ENCODE measurements around the gene SIL1. TPM values are rescaled to one million over a fixed set of nuclear protein-coding genes. Genes with fewer than 3 reads are reported as not detected.
"Not testable (repeated sequence)": the region's sequence is repeated elsewhere in the genome, so short reads cannot be mapped to it uniquely, and the experiment has no call there.

Gene SIL1
- total RNA-seq, 4 donors from 2014 or later, result 41.4 to 63.1 (median 52.8) TPM

- TF ChIP-seq CTCF (IDR thresholded peaks at IDR 0.05) (no peak), POLR2A (IDR thresholded peaks at IDR 0.05) (no peak), EP300 (IDR thresholded peaks at IDR 0.05) (no peak)
- WGBS, 2 donors, result 28 to 30% methylated on average over 2 of the region's 2 CpGs
- DNase-seq (ENCODE audit: low spot score in 2 of 2), result no peak
- H3K4me1 ChIP-seq, result peaks cover 0 to 61% (median 43%) of the 10 kb centered on the region in 4 donors
- H3K27me3 ChIP-seq, result no peaks in the 10 kb centered on the region
- no peak overlapping the region for H3K4me3 ChIP-seq
- H3K36me3 ChIP-seq, result no peaks in the 10 kb centered on the region
- no peaks in the 10 kb centered on the region for H3K9me3 ChIP-seq
- H3K27ac ChIP-seq, result peak overlapping the region in 2 of 4 donors; percentile 15 to 79
Observed at GRCh38 chr5:139181322-139181730, 16.8 kb downstream of the SIL1 start.

GRCh38 chr5:139180850-139181249 is 17.3 kb downstream of the SIL1 start:
- Histone ChIP-seq H3K4me3 (no peak overlapping the region), H3K4me1 (peaks cover 0 to 56% (median 41%) of the 10 kb centered on the region in 4 donors), H3K9me3 (no peaks in the 10 kb centered on the region), H3K27me3 (no peaks in the 10 kb centered on the region), H3K27ac (peak overlapping the region in 2 of 4 donors; percentile 15 to 79), H3K36me3 (no peaks in the 10 kb centered on the region)
- 44% methylated on average over 1 of the region's 1 CpG for WGBS, 2 donors
- no peak for TF ChIP-seq CTCF (IDR thresholded peaks at IDR 0.05)
- no peak for TF ChIP-seq EP300 (IDR thresholded peaks at IDR 0.05)
- no peak for TF ChIP-seq POLR2A (IDR thresholded peaks at IDR 0.05)
- DNase-seq (ENCODE audit: low spot score in 2 of 2), result no peak

GRCh38 chr5:139179778-139180513 is 18.2 kb downstream of the SIL1 start:
- not testable (repeated sequence) for H3K27me3 ChIP-seq; H3K36me3 ChIP-seq; H3K4me3 ChIP-seq; H3K9me3 ChIP-seq; DNase-seq (ENCODE audit: low spot score in 2 of 2)
- WGBS, 2 donors, result 61 to 68% methylated on average over 8 of the region's 8 CpGs
- Histone ChIP-seq H3K4me1 (peaks cover 0 to 49% (median 39%) of the 10 kb centered on the region in 4 donors), H3K27ac (peak overlapping the region in 2 of 4 donors; percentile 62 to 76)

- DNase-seq (ENCODE audit: low spot score in 2 of 2), result no peak
- H3K27ac ChIP-seq, result peak overlapping the region in 2 of 4 donors; percentile 62 to 76
- H3K36me3 ChIP-seq, result no peaks in the 10 kb centered on the region
- H3K9me3 ChIP-seq, result no peaks in the 10 kb centered on the region
- no peaks in the 10 kb centered on the region for H3K27me3 ChIP-seq
- H3K4me1 ChIP-seq, result peaks cover 0 to 49% (median 39%) of the 10 kb centered on the region in 4 donors
- WGBS, 2 donors, result 11 to 25% methylated on average over 1 of the region's 1 CpG
- TF ChIP-seq EP300 (IDR thresholded peaks at IDR 0.05) (no peak), POLR2A (IDR thresholded peaks at IDR 0.05) (no peak), CTCF (IDR thresholded peaks at IDR 0.05) (no peak)
- H3K4me3 ChIP-seq, result no peak overlapping the region
Observed at GRCh38 chr5:139178935-139179334, 19.2 kb downstream of the SIL1 start.

GRCh38 chr5:139178589-139178917 is 19.6 kb downstream of the SIL1 start:
- TF ChIP-seq EP300 (IDR thresholded peaks at IDR 0.05) (no peak), POLR2A (IDR thresholded peaks at IDR 0.05) (no peak), CTCF (IDR thresholded peaks at IDR 0.05) (no peak)
- peak overlapping the region in 2 of 4 donors; percentile 62 to 76 for H3K27ac ChIP-seq
- no peaks in the 10 kb centered on the region for H3K36me3 ChIP-seq
- WGBS, 2 donors, result 8 to 21% methylated on average over 3 of the region's 3 CpGs
- H3K4me1 ChIP-seq, result peaks cover 0 to 49% (median 39%) of the 10 kb centered on the region in 4 donors
- H3K27me3 ChIP-seq, result no peaks in the 10 kb centered on the region
- no peaks in the 10 kb centered on the region for H3K9me3 ChIP-seq
- no peak for DNase-seq (ENCODE audit: low spot score in 2 of 2)
- H3K4me3 ChIP-seq, result no peak overlapping the region
